Small intestine (tissue), 7 donors: Measurements from ENCODE around the gene ARIH1. TPM values are rescaled to one million over a fixed set of nuclear protein-coding genes. Genes with fewer than 3 reads are reported as not detected.

Experiments
- DNase-seq, 2 donors: peaks; one replicate each; pipeline versions ENCODE4 v3.0.0 to v3.0.0-alpha.2; 2013
- FAIRE-seq: peaks from 2 replicates; lab custom pipeline; 2012; peaks lifted over from hg19 to GRCh38; lab: Jason Lieb, UNC
- H3K27ac ChIP-seq, 3 donors: one replicate each; pipeline ENCODE4 v1.5.1; 2013; ENCODE audit warnings: low read length in 2 of 3, mild to moderate bottlenecking in 2 of 3, control low read depth in 1 of 3, inconsistent platforms in 1 of 3, low read depth in 1 of 3, moderate library complexity in 1 of 3
- H3K27me3 ChIP-seq, 3 donors: one replicate each; pipeline ENCODE4 v1.6.1; 2013; ENCODE audit warnings: low read length in 3 of 3, inconsistent platforms in 1 of 3; ENCODE audit not compliant: control insufficient read depth in 3 of 3, insufficient read depth in 3 of 3
- H3K36me3 ChIP-seq, 3 donors: one replicate each; pipeline ENCODE4 v1.6.1; 2013; ENCODE audit warnings: low read length in 3 of 3, inconsistent platforms in 1 of 3, low read depth in 1 of 3, mild to moderate bottlenecking in 1 of 3, moderate library complexity in 1 of 3; ENCODE audit not compliant: control insufficient read depth in 3 of 3, insufficient read depth in 2 of 3
- H3K4me1 ChIP-seq, 3 donors: one replicate each; pipeline ENCODE4 v1.6.1; 2013; ENCODE audit warnings: low read length in 2 of 3, inconsistent platforms in 1 of 3, low read depth in 1 of 3, mild to moderate bottlenecking in 1 of 3, moderate library complexity in 1 of 3; ENCODE audit not compliant: control insufficient read depth in 3 of 3, insufficient read depth in 2 of 3
- H3K4me3 ChIP-seq, 3 donors: one replicate each; pipeline ENCODE4 v1.5.1; 2013; ENCODE audit warnings: low read length in 3 of 3, control low read depth in 1 of 3, inconsistent platforms in 1 of 3, low read depth in 1 of 3, mild to moderate bottlenecking in 1 of 3, moderate library complexity in 1 of 3
- H3K9me3 ChIP-seq, 2 donors: one replicate each; pipeline ENCODE4 v1.6.1; 2013; ENCODE audit warnings: low read depth in 1 of 2, low read length in 1 of 2; ENCODE audit not compliant: control insufficient read depth in 2 of 2, insufficient read depth in 1 of 2
- WGBS, 3 donors: extraction: QIAGEN DNeasy Blood & Tissue Kit; methylation state at CpG; one replicate each; pipeline ENCODE4 v1.1.7; 2013; 5-methylcytosine and 5-hydroxymethylcytosine counted together
- polyA plus RNA-seq, 4 donors: library from polyadenylated mRNA; stranded (reverse) in 3 of 4; unstranded in 1 of 4; fragments of 200-250 nt in 3 of 4; fragments of 120-200 nt in 1 of 4; gene quantifications; one replicate each; pipeline versions ENCODE4 v1.2.1 to v1.2.3, GENCODE V29; 2013
- donor health status: healthy with polysubstance abuse.
- donor health status: control.
- donor health status: control.
- donor health status: Bipolar disorder and iron deficiency.
- donor health status: healthy.

Gene ARIH1
- polyA plus RNA-seq, 4 donors = 19.4 to 70.9 (median 24.3) TPM

GRCh38 chr15:72585025-72585424 is 110.9 kb downstream of the ARIH1 start:
- no peak overlapping the region for H3K4me3 ChIP-seq
- DNase-seq (no peak), FAIRE-seq (no peak)
- H3K27me3 ChIP-seq = no peaks in the 10 kb centered on the region
- no peak overlapping the region for H3K27ac ChIP-seq
- H3K36me3 ChIP-seq = peaks cover 7 to 18% (median 7%) of the 10 kb centered on the region in 3 donors
- WGBS, 3 donors = 95 to 99% (median 96%) methylated on average over 2 of the region's 2 CpGs
- no peaks in the 10 kb centered on the region for H3K9me3 ChIP-seq
- H3K4me1 ChIP-seq = no peaks in the 10 kb centered on the region

- Histone ChIP-seq H3K9me3 (no peaks in the 10 kb centered on the region), H3K4me1 (no peaks in the 10 kb centered on the region), H3K36me3 (peaks cover 6 to 17% (median 6%) of the 10 kb centered on the region in 3 donors), H3K4me3 (no peak overlapping the region), H3K27ac (no peak overlapping the region), H3K27me3 (no peaks in the 10 kb centered on the region)
- FAIRE-seq (no peak), DNase-seq (no peak)
- WGBS, 3 donors = 78 to 89% (median 83%) methylated on average over 1 of the region's 1 CpG
Observed at GRCh38 chr15:72585476-72586058, 111.4 kb downstream of the ARIH1 start.

GRCh38 chr15:72588096-72588495 is 114.0 kb downstream of the ARIH1 start:
- Histone ChIP-seq H3K27ac (no peak overlapping the region), H3K4me1 (no peaks in the 10 kb centered on the region), H3K36me3 (peaks cover 0 to 8% (median 3%) of the 10 kb centered on the region in 3 donors), H3K27me3 (no peaks in the 10 kb centered on the region), H3K9me3 (no peaks in the 10 kb centered on the region), H3K4me3 (no peak overlapping the region)
- no peak for DNase-seq
- FAIRE-seq = no peak
- WGBS, 3 donors = 96 to 98% (median 97%) methylated on average over 3 of the region's 3 CpGs

- Histone ChIP-seq H3K27me3 (no peaks in the 10 kb centered on the region), H3K36me3 (peaks cover 0 to 3% (median 0%) of the 10 kb centered on the region in 3 donors), H3K4me1 (no peaks in the 10 kb centered on the region), H3K4me3 (no peak overlapping the region), H3K9me3 (no peaks in the 10 kb centered on the region), H3K27ac (no peak overlapping the region)
- DNase-seq = no peak
- no peak for FAIRE-seq
- 98 to 100% (median 100%) methylated on average over 1 of the region's 1 CpG for WGBS, 3 donors
Observed at GRCh38 chr15:72590427-72590826, 116.3 kb downstream of the ARIH1 start.

GRCh38 chr15:72591361-72591760 is 117.2 kb downstream of the ARIH1 start:
- H3K9me3 ChIP-seq = no peaks in the 10 kb centered on the region
- WGBS, 3 donors = 38 to 72% (median 56%) methylated on average over 1 of the region's 1 CpG
- H3K36me3 ChIP-seq = peaks cover 0 to 2% (median 0%) of the 10 kb centered on the region in 3 donors
- no peaks in the 10 kb centered on the region for H3K4me1 ChIP-seq
- DNase-seq (no peak), FAIRE-seq (no peak)
- no peaks in the 10 kb centered on the region for H3K27me3 ChIP-seq
- H3K27ac ChIP-seq = no peak overlapping the region
- no peak overlapping the region for H3K4me3 ChIP-seq

GRCh38 chr15:72592097-72592496 is 118.0 kb downstream of the ARIH1 start:
- 82 to 87% (median 86%) methylated on average over 2 of the region's 2 CpGs for whole genome bisulfite sequencing, 3 donors
- H3K9me3 ChIP-seq = no peaks in the 10 kb centered on the region
- no peaks in the 10 kb centered on the region for H3K4me1 ChIP-seq
- no peak overlapping the region for H3K4me3 ChIP-seq
- DNase-seq (no peak), FAIRE-seq (no peak)
- no peaks in the 10 kb centered on the region for H3K27me3 ChIP-seq
- H3K36me3 ChIP-seq = peaks cover 0 to 2% (median 0%) of the 10 kb centered on the region in 3 donors
- no peak overlapping the region for H3K27ac ChIP-seq

- no peaks in the 10 kb centered on the region for H3K4me1 ChIP-seq
- FAIRE-seq = no peak
- no peaks in the 10 kb centered on the region for H3K9me3 ChIP-seq
- 90 to 94% (median 94%) methylated on average over 2 of the region's 2 CpGs for WGBS, 3 donors
- peaks cover 0 to 2% (median 0%) of the 10 kb centered on the region in 3 donors for H3K36me3 ChIP-seq
- H3K27me3 ChIP-seq = no peaks in the 10 kb centered on the region
- H3K27ac ChIP-seq = no peak overlapping the region
- no peak overlapping the region for H3K4me3 ChIP-seq
- no peak for DNase-seq
Observed at GRCh38 chr15:72592676-72593075, 118.5 kb downstream of the ARIH1 start.

- no peaks in the 10 kb centered on the region for H3K27me3 ChIP-seq
- DNase-seq (no peak), FAIRE-seq (no peak)
- H3K36me3 ChIP-seq = no peaks in the 10 kb centered on the region
- no peaks in the 10 kb centered on the region for H3K9me3 ChIP-seq
- no peak overlapping the region for H3K27ac ChIP-seq
- no peak overlapping the region for H3K4me3 ChIP-seq
- H3K4me1 ChIP-seq = no peaks in the 10 kb centered on the region
- WGBS, 3 donors = 93 to 98% (median 95%) methylated on average over 4 of the region's 4 CpGs
Observed at GRCh38 chr15:72593838-72594237, 119.7 kb downstream of the ARIH1 start.
